HG03558 (cell line): ENCODE measurements around the gene MT4.

Experiments used
- ATAC-seq: cut with Tn5 transposase; IDR thresholded peaks from one replicate; pipeline ENCODE4 v1.9.1; 2021; ENCODE audit warnings: moderate number of reproducible peaks; ENCODE audit not compliant: unreplicated experiment; ENCODE audit errors: extremely low read depth

MT4 gene

GRCh38 chr16:56617212-56618085, 52.6 kb downstream of the MT4 start:
- ATAC-seq: no peak

GRCh38 chr16:56618138-56618537, 53.3 kb downstream of the MT4 start:
- no peak for ATAC-seq
